Stimulated activated CD4-positive, alpha-beta T cell treated with anti-CD3 and anti-CD28 coated beads, Interleukin-12 subunit alpha, Interleukin-12 subunit beta, amount 100 ng/mL, for 24 hours (primary cell): ENCODE data around the gene CDC45.
A peak's percentile ranks its signal among the peaks of the same experiment; 100 is the strongest.
"Not testable (repeated sequence)": the region's sequence is repeated elsewhere in the genome, so short reads cannot be mapped to it uniquely, and the experiment has no call there.

Experiments
- DNase-seq, 2 experiments: peaks; one replicate each; pipeline ENCODE4 v3.0.0-alpha.2; 2020; ENCODE audit warnings: low read depth in 2 of 2

Gene CDC45, protein sequence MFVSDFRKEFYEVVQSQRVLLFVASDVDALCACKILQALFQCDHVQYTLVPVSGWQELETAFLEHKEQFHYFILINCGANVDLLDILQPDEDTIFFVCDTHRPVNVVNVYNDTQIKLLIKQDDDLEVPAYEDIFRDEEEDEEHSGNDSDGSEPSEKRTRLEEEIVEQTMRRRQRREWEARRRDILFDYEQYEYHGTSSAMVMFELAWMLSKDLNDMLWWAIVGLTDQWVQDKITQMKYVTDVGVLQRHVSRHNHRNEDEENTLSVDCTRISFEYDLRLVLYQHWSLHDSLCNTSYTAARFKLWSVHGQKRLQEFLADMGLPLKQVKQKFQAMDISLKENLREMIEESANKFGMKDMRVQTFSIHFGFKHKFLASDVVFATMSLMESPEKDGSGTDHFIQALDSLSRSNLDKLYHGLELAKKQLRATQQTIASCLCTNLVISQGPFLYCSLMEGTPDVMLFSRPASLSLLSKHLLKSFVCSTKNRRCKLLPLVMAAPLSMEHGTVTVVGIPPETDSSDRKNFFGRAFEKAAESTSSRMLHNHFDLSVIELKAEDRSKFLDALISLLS

DNA sequence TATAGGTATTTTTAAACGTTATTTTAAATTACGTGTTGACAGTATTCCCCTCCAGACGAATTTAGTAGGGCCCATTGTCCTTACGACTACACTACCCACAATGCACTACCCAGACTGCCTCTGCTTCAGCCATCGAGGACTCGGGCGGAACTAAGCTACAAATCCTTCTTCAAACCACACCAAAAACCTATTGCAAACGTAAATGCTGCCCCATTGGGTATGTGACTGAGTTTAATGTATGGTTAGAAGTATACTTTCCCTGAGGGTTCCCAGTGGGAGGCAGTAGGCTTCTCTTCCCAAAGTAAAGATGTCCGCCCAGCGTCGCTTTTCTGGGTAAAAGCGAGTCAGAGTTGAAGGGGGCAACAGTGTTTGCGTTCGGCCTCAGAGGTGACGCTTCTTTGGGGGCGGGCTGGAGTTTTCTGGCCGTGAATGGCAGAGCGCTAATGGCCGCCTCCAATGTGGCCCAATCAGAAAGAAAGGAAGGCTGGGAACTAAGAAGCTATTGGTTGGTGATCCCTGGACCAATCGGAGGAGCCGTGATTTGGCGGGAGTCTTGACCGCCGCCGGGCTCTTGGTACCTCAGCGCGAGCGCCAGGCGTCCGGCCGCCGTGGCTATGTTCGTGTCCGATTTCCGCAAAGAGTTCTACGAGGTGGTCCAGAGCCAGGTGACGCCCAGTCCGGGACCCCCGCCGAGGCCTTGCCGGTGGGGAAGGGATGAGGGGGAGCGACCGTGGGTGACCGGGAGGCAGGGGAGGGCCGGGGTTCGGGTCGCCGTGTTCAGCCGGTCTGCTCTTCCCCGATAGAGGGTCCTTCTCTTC, at the start of gene CDC45:
Gene CDC45 (plus strand): TSS at position 566 of the 818 bp plus-strand sequence. CDS start 49 bp downstream, at position 615.
- peak; percentile 87 to 92 for DNase-seq

DNA sequence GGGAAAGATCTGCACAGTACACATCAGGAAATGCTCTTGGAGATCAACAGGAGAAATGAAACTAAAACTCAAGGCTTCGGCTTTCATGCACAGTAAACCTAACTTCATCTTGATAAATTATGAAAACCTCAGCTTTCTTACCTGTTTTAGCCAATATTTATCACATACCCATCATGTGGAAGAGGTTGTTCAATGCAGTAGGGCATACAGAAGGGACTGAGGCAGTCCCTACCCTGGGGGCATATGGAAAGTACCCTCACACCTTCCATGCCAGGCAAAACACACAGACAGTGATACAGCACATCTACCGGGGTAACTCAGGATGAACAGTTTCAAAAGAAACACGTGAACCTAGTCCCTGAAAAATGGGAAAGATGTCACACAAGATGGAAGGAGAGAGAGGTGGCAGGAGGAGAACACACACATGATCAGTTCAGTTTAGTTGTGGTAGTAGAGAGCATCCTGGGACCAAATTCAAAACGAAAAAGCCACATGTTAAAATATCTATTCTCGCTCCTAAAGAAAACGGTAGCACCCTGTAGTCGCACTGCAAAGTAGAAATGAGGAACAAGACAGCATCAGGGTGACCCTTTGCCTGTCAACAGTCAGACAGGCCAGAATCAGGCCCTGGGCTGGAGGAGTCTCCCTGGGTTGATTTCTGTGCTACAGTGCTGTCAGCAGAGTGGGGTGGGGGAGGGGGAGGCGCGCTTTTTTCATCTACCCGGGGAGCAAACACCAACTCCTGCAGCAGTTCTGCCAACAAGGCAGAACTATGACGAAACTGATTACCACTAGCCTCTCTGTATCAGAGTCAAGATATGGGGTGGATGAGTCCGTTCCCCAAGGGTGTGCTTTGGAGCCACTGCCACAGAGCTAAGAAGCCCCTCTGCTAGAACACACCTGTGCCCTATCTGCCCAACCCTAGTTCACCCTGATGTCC, 49.5 kb upstream of the CDC45 start:
- no peak for DNase-seq

DNA sequence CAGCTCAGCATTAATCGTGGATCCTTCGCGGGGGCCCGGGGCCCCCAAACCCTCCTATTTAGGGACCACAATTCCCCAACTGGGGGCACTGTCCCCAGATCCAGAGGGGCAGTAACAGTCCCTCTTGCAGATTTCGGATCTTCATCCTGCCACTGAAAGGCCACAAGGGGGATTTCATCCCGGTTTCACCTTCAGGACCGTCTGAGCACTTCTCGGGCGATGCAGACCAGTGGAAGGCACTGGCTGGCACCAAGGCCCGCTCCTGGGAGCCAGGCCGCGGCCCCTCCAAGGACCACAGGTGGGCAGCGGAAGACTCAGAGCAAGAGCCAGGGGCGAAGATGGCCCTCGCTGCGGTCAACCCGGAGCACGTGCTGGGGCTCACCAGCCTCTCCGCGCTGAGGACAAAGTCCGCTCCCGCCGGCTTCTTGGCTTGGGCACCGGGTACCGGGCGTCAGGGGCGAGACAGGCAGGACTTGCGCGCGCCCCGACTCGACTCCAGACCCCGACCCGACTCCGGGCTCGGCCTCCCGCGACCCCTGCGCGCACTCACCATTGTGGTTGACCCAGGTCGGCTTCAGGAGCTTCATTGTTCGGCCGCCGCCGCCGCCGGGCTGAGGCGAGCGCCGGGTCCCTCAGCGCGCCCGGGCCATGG, 48.7 kb upstream of the CDC45 start:
- no peak for DNase-seq

DNA sequence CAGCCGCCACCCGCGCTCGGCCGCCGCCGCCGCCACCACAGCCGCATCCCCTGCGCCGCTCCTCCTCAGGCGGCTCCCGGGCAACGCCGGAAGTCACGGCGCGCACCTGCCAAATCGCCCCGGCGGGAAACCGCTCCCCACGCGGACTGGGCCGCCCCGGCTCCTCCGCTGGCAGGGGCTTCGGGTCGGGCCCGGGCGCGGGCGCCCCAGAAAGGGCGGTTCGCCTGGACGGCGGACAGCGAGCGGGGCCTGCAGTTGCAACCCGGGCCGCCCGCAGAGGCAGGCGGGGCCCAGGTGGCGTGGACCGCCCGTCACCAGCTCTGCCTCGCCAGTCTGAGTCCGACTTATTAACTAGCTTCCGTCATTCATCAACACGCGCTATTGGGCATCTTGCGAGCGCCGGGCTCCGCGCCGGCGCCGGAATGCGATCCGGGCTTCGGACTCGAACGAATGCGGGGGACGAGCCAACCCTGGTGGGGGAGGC, 48.0 kb upstream of the CDC45 start, which contains the start of gene HIRA:
Gene HIRA (minus strand): TSS at position 85 of the 484 bp plus-strand sequence. CDS start 257 bp downstream, outside the sequence.
- peak; percentile 81 to 82 for DNase-seq

DNA sequence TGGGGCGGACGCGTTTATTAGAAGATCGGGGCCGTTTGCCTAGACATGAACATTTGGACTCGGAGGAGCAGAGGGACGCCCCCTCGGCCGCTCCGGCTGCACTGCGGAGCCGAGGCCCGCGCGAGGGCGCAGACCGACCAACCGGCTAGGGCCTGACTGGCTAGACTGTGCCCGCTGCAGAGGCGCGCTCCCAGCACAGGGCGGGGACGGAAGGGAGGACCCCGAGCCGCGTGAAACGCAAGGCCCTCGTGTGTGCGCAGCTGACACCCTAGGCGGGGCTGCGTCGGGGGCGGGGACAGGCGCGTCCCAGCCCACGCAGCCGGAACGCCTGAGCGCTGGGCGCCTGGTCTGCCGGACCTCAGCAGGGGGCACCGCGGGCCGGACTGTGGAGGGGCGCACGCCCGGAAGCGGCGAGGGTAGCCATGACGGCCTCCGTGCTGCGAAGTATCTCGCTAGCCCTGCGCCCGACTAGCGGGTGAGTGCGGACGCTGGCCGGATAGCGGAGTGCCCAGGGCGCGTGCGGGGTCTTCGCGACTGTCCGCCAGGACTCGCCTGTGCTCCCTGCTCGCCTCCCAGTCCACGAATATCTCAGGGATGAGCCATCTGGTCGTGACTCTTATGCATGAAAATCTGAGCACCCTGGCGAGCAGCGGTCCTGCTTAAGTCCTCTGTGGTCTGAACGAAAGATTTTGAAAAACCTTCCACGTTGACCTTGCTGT, 47.4 kb upstream of the CDC45 start, which contains the start of gene MRPL40:
Gene MRPL40 (plus strand): TSS at position 413 of the 719 bp plus-strand sequence. CDS start 10 bp downstream, at position 423.
- DNase-seq = peak; percentile 85 to 88

DNA sequence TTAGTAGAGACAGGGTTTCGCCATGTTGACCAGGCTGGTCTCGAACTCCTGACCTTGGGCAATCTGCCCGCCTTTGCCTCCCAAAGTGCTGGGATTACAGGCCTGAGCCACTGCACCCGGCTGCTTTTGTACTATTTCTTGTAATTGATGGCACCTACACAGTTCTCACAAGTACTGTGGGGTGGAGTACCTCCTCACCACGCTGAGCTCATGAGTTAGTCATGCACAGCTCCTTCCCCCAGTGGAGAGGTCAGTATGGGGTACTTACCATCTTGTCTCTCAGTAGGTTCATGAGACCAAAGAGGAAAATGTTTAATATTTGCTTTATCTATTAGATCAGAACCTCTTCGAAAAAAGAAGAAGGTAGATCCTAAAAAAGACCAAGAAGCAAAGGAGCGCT, 45.3 kb upstream of the CDC45 start:
- DNase-seq = no peak

DNA sequence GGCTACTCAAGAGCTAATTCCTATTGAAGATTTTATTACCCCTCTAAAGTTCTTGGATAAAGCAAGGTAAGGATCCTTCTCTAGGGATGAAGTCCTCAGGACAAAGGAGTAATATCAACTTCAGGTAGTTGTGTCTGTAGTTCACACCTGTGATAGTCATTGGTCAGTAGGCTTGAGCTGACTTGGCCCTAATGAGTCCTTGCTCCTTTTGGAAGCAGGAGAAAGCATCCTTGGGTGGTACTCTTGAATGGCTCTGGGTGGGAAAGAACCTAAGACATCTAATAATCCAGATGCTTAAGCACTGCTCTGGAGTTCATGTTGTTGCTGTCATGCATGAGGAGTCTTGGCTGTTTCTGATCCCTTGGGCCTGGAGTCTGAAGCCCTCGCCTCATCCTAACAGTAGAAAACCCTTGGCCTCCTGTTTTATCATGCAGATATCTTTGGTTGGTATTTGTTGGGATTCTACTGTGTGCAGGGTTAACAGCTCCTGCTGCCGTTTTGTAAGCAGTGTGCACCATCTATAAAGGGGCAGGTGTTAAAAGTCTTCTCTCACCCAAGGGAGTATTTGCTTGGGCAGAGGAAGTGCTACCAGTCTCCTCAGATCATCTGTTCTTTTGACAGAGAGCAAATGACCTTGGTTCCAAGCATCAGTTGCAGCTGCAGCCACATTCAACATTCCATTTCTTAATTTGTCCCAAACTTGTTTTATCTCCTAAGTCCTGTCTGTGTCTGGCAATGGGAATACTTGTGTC, 44.7 kb upstream of the CDC45 start:
- no peak for DNase-seq

DNA sequence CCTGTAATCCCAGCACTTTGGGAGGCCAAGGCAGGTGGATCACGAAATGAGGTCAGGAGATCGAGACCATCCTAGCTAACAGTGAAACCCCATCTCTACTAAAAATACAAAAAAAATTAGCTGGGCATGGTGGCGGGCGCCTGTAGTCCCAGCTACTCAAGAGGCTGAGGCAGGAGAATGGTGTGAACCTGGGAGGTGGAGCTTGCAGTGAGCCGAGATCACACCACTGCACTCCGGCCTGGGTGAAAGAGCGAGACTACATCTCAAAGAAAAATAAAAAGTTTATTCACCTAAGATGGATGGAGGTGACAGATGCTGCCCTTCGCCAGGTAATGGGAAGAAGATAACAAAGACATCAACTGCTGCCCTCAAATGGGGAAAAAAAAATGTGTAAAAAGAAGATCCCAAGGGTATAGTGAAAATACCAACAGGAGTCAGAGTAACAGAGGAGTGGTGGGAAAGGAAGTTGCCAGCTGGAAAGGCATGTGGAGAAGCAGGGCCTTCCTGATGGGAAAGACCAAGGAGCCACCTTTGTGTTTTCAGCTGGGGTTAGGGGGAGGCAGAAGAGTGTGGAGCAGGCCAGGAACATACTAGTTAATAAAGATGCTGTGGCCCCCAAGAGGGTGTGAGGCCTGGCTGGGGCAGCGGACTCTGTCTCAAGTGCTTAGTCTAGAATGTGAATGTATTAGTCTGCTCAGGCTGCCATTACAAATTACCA, 43.1 kb upstream of the CDC45 start:
- DNase-seq = not testable (repeated sequence)

DNA sequence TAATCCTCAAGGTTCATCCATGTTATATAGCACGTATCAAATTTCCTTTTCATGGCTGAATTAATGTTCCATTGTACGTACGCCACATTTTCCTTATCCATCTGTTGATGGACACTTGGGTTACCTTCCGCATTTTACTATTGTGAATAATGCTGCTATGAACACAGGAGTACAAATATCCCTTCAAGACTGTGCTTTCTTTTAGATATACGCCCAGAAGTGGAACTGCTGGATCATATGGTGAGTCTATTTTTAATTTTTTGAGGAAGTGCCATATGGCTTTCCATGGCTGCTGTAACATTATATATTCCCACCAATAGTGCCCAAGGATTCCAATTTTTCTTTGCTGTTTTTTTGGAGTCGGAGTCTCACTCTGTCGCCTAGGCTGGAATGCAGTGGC, 41.4 kb upstream of the CDC45 start:
- no peak for DNase-seq

DNA sequence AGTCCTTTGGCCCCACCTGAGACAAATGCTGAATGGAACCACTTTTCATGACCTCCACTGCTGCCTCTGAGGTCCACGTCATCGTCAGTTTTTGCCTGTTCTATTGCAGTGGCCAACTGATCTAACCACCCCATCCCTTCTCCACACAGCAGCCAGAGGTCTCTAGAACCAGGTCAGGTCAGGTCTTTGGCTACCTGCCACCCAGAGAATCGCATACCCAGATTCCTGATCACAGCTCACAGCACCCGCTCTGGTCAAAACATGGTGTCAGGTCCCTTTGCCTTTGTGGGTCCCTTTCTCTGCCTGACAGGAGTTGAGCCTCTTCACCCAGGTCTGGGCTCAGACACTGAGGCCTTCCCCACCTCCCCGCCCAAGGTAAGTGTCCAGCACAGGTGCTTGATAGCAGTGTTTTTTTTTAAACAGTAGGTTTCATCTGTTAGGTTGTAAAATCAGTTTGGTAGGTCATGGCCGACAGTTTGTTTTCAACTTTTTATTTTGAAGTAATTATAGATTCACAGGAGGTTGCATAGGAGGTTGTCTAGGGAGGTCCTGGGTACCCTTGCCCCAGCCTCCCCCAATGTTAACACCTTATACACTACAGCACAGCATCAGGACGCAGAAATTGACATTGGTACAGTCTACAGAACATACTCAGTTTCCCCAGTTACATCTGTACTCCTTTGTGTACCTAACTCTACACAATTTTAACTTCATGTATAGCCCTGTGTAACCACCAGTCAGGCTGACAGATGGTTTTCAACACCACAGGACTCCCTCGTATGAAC, 39.1 kb upstream of the CDC45 start:
- DNase-seq = no peak

DNA sequence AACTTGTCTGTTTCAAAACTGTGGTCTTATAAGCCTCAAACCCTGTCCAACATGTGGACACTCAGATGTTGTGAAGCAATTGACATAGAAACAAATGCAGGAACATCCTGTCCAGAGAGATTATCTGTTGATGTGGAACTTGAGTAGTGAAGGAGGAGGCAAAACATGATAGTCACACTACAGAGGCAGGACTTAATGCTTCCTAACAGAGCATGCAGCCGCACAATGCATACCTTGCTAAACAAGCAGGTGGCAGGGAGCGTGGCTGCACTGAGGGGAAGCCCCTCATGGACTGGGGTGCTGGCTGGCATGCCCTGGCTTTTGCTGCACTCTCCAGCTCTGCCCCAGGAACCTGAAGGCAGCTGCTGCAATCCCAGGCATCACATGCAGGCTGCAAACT, 37.6 kb upstream of the CDC45 start:
- no peak for DNase-seq

DNA sequence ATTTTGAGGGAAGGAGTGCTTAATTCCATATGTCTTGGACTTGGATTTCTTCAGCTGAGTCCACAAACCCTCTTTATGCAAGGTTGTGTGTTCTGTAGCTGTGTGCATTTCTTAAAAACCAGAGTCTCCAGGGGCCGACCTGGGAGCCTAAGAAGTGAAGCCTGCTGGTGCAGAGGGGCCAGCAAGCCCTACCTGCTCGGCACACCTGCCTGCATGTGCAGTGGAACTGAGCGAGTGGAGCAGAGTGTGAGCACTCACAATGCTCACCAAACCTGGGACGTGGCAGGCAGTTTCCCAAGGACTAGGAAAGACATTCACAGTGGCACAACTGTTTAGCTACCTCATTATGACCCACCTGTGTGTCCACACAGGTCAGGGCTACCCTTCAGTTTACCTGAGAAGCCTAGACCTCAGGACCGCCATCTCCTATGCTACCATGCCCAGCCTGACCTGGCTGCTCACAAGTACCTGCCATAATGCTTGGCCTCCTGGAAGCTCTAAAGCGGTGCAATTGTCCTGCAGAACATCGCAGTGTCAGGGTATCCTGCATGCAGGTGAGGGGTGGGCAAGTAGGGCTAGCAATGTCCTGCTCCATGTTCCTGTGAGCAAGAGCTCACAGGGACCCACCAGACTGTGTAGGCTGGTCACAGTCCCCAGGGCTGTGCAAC, 36.0 kb upstream of the CDC45 start:
- DNase-seq = no peak

DNA sequence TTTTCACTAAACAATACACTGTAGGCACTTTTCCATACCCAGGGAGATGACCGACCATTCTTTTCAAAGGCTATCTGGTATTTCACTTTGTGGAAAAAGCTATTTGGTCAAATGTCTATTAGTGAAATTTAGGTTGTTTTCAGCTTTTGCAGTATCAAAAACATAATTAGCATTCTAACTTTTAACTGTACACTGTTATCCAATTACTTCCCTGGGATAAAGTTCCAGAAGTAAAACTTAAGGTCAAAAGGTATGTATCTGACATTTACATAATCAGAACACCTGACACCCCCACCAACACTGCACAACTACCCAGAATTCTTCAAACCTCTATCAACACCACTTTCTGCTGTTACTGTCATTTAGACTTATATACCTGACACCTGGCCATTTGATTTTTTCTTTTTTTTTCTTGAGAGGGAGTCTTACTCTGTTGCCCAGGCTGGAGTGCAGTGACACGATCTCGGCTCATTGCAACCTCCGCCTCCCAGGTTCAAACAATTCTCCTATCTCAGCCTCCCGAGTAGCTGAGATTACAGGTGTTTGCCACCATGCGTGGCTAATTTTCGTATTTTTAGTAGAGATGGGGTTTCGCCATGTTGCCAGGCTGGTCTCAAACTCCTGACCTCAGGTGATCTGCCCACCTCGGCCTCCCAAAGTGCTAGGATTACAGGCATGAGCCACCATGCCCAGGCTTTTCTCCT, 34.3 kb upstream of the CDC45 start:
- not testable (repeated sequence) for DNase-seq

DNA sequence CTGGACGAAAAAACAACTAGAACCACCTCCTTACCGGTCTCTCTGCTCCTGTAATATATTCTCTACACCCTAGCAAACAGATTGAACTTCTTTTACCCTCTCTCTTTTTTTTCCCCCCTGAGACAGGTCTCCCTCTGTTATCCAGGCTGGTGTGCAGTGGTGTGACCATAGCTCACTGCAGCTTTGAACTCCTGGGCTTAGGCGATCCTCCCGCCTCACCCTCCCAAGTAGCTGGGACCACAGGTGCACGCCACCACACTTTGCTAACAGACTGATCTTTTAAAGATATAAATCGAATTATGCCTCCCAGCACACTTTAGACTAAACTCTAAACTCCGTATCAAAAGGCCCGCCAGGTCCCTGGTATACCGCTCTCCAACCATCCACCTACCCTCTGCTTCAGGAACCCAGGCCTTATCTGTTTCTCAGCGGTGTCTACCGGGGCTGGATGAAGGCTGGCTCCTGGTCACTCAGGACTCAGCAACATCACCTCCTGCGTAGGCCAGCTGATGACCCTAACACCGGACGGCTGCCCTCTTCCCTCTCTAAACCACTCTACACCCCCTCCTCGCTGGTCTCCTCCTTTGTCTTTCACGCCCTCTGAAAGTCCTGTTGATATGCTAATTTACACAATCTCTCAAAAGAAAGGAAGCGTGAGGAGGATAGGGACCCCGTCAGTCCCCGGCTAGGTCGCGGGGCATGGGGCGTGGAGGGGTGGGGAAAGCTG, 33.0 kb upstream of the CDC45 start:
- DNase-seq = no peak

DNA sequence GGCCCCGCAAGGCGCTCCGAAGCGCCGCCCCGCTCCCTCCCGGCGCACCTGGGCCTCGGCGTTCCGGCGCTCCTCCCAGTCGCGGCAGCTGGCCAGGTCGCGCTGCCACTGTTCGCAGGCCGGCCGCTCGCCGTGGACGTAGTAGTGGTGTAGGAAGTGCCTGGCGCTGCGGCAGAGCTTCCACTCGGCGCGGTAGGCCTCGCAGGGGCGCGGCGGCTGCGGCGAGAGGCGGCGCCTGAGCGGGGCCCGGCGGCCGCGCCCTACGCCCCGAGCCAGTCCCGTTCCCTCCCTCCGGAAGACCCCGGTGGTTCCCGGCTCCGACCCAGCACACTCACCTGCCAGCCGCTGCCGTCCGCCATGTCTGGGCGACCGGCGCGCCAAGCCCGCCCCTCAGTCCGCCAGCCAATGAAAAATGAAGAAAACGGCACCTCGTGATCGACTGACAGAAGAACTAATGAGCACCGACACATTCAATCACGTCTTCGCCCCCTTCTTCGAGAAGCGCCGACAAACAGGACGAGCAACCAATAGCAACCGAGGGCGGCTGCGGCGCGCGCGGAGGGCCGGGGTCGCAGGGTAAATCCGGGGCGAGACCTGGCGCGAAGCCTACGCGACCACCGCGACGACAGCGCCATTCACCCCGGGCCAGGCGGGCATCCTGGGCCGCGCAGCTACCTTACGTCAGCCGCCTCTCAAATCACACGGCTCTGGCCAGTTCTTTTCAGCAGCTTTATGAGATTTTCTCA, 32.2 kb upstream of the CDC45 start, which contains the start of gene C22orf39:
Gene C22orf39 (minus strand): TSS at position 382 of the 746 bp plus-strand sequence. CDS start 23 bp downstream, at position 359.
- DNase-seq = peak; percentile 71 to 82
